HepG2 (cell line): Measurements from ENCODE around the gene U2AF2. TPM values are rescaled to one million over a fixed set of nuclear protein-coding genes. Genes with fewer than 3 reads are reported as not detected.

Experiments
- DNMT3B ChIP-seq: conservative IDR thresholded peaks from 2 replicates; pipeline ENCODE4 v1.6.1; 2016; ENCODE audit warnings: missing biosample characterization, control low read depth
- ELK4 ChIP-seq: sonication (generic); formaldehyde crosslinking; IDR thresholded peaks from 2 replicates; pipeline ENCODE4 v1.9.0; 2021; ENCODE audit warnings: missing genetic modification reagents, borderline replicate concordance
- GLI4 ChIP-seq: sonication (generic); formaldehyde crosslinking; IDR thresholded peaks from 2 replicates; pipeline ENCODE4 v1.5.1; 2020; ENCODE audit warnings: missing genetic modification reagents, mild to moderate bottlenecking, moderate library complexity, borderline replicate concordance
- NONO ChIP-seq, 2 experiments: fragments of 450-650 bp in 1 of 2; sonication (generic) in 1 of 2; formaldehyde crosslinking in 1 of 2; IDR thresholded peaks in 1 of 2; conservative IDR thresholded peaks in 1 of 2; 2 replicates each; pipeline versions ENCODE4 v1.6.1 to v1.8.0; 2017 to 2022; ENCODE audit warnings: mild to moderate bottlenecking in 1 of 2, missing genetic modification reagents in 1 of 2, moderate library complexity in 1 of 2
- PAX8 ChIP-seq: sonication (generic); formaldehyde crosslinking; IDR thresholded peaks from 2 replicates; pipeline ENCODE4 v1.8.0; 2022; ENCODE audit warnings: mild to moderate bottlenecking, missing genetic modification reagents, borderline replicate concordance
- PBX2 ChIP-seq: IDR thresholded peaks from 2 replicates; pipeline ENCODE4 v1.6.1; 2016; ENCODE audit warnings: control low read depth
- PCBP2 ChIP-seq: fragments of 200-400 bp; formaldehyde crosslinking; optimal IDR thresholded peaks from 2 replicates; pipeline ENCODE3; 2018; ENCODE audit warnings: low read length, low read depth; ENCODE audit not compliant: poor library complexity, severe bottlenecking
- PHF21A ChIP-seq: sonication (generic); formaldehyde crosslinking; IDR thresholded peaks from 2 replicates; pipeline ENCODE4 v1.5.0; 2020; ENCODE audit warnings: mild to moderate bottlenecking, missing genetic modification reagents
- RARA ChIP-seq: IDR thresholded peaks from 2 replicates; pipeline ENCODE4 v1.6.1; 2016; ENCODE audit warnings: missing genetic modification reagents, missing compliant biosample characterization
- SNAPC4 ChIP-seq: sonication (generic); formaldehyde crosslinking; IDR thresholded peaks from 2 replicates; pipeline ENCODE4 v1.4.0; 2020; ENCODE audit warnings: mild to moderate bottlenecking, missing genetic modification reagents
- ZNF230 ChIP-seq: sonication (generic); formaldehyde crosslinking; IDR thresholded peaks from 2 replicates; pipeline ENCODE4 v1.4.0; 2020; ENCODE audit warnings: mild to moderate bottlenecking, missing genetic modification reagents
- ZNF841 ChIP-seq: sonication (generic); formaldehyde crosslinking; IDR thresholded peaks from 2 replicates; pipeline ENCODE4 v1.8.1; 2023; ENCODE audit warnings: missing genetic modification reagents, borderline replicate concordance
- polyA plus RNA-seq, 8 experiments: library from polyadenylated mRNA; depleted of rRNA in 3 of 8; stranded (reverse) in 7 of 8; unstranded in 1 of 8; fragments of >200 nt; fragmentation: Illumina TruSeq in 4 of 8; extraction: Trizol in 4 of 8; gene quantifications; 2 replicates each; pipeline versions ENCODE4 v1.2.1 to v1.2.3, GENCODE V29; 2011 to 2016; ENCODE audit warnings: low read depth in 4 of 8, missing spikeins in 1 of 8, mixed read lengths in 1 of 8; ENCODE audit not compliant: insufficient read depth in 1 of 8
- total RNA-seq, 5 experiments: library from RNA; depleted of rRNA; stranded (reverse); fragments of >200 nt; fragmentation: Illumina TruSeq; extraction: Trizol; gene quantifications; 2 replicates each; pipeline ENCODE4 v1.2.3, GENCODE V29; 2016; ENCODE audit warnings: low read depth in 1 of 5
- TF ChIP-seq, protein P1 (sequence below): sonication (generic); formaldehyde crosslinking; IDR thresholded peaks from 2 replicates; pipeline ENCODE4 v1.9.0; 2022; ENCODE audit warnings: missing genetic modification reagents, mild to moderate bottlenecking, borderline replicate concordance
- TF ChIP-seq, protein P2 (sequence below): sonication (generic); formaldehyde crosslinking; IDR thresholded peaks from 2 replicates; pipeline ENCODE4 v1.4.0; 2020; ENCODE audit warnings: missing genetic modification reagents

U2AF2 gene
- total and polyA plus RNA-seq, 2 of the 13 experiments (the other 11 are each of a cell fraction or from before 2014, with no cell fraction given) = 84.3 to 124 TPM

- TF ChIP-seq PBX2 (CRISPR knock-in tag) (no peak), DNMT3B (no peak), GLI4 (CRISPR knock-in tag) (no peak), PHF21A (CRISPR knock-in tag) (peak; percentile 90), SNAPC4 (CRISPR knock-in tag) (no peak), ZNF230 (CRISPR knock-in tag) (0 out of 2 replicates have a peak, but pooled peaks have one; percentile 65), PCBP2 (no peak), RARA (peak; percentile 48), ZNF841 (CRISPR knock-in tag) (no peak), PAX8 (CRISPR knock-in tag) (no peak), ELK4 (CRISPR knock-in tag) (0 out of 2 replicates have a peak, but pooled peaks have one; percentile 61), NONO (IDR thresholded peaks at IDR 0.05) (no peak), NONO (CRISPR knock-in tag; conservative IDR thresholded peaks at IDR 0.05) (peak; percentile 52)
- TF ChIP-seq, protein P1, sequence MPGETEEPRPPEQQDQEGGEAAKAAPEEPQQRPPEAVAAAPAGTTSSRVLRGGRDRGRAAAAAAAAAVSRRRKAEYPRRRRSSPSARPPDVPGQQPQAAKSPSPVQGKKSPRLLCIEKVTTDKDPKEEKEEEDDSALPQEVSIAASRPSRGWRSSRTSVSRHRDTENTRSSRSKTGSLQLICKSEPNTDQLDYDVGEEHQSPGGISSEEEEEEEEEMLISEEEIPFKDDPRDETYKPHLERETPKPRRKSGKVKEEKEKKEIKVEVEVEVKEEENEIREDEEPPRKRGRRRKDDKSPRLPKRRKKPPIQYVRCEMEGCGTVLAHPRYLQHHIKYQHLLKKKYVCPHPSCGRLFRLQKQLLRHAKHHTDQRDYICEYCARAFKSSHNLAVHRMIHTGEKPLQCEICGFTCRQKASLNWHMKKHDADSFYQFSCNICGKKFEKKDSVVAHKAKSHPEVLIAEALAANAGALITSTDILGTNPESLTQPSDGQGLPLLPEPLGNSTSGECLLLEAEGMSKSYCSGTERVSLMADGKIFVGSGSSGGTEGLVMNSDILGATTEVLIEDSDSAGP (CRISPR knock-in tag) = peak; percentile 48
- TF ChIP-seq, protein P2, sequence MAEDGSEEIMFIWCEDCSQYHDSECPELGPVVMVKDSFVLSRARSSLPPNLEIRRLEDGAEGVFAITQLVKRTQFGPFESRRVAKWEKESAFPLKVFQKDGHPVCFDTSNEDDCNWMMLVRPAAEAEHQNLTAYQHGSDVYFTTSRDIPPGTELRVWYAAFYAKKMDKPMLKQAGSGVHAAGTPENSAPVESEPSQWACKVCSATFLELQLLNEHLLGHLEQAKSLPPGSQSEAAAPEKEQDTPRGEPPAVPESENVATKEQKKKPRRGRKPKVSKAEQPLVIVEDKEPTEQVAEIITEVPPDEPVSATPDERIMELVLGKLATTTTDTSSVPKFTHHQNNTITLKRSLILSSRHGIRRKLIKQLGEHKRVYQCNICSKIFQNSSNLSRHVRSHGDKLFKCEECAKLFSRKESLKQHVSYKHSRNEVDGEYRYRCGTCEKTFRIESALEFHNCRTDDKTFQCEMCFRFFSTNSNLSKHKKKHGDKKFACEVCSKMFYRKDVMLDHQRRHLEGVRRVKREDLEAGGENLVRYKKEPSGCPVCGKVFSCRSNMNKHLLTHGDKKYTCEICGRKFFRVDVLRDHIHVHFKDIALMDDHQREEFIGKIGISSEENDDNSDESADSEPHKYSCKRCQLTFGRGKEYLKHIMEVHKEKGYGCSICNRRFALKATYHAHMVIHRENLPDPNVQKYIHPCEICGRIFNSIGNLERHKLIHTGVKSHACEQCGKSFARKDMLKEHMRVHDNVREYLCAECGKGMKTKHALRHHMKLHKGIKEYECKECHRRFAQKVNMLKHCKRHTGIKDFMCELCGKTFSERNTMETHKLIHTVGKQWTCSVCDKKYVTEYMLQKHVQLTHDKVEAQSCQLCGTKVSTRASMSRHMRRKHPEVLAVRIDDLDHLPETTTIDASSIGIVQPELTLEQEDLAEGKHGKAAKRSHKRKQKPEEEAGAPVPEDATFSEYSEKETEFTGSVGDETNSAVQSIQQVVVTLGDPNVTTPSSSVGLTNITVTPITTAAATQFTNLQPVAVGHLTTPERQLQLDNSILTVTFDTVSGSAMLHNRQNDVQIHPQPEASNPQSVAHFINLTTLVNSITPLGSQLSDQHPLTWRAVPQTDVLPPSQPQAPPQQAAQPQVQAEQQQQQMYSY (CRISPR knock-in tag) = no peak; the same call in 1 of the 2 replicates
These were observed 1.0 kb upstream of the U2AF2 start (continued) for GRCh38 chr19:55653651-55654322.
